LNCaP clone FGC (cell line): Measurements from ENCODE around the gene APOD.
"Not testable (repeated sequence)": the region's sequence is repeated elsewhere in the genome, so short reads cannot be mapped to it uniquely, and the experiment has no call there.

Experiments
- DNase-seq: peaks from one replicate; pipeline ENCODE4 v3.0.0-alpha.2; 2011; ENCODE audit warnings: low read depth
- H3K4me3 ChIP-seq: 2 replicates; pipeline ENCODE4 v1.5.1; 2011; ENCODE audit warnings: mild to moderate bottlenecking, low read depth, low read length, control low read depth
- TF ChIP-seq, protein P1 (sequence below): IDR thresholded peaks from 2 replicates; pipeline ENCODE4 v1.5.1; 2012; ENCODE audit warnings: mild to moderate bottlenecking; ENCODE audit not compliant: control insufficient read depth, insufficient read depth; ENCODE audit errors: extremely low read depth

The APOD gene

DNA sequence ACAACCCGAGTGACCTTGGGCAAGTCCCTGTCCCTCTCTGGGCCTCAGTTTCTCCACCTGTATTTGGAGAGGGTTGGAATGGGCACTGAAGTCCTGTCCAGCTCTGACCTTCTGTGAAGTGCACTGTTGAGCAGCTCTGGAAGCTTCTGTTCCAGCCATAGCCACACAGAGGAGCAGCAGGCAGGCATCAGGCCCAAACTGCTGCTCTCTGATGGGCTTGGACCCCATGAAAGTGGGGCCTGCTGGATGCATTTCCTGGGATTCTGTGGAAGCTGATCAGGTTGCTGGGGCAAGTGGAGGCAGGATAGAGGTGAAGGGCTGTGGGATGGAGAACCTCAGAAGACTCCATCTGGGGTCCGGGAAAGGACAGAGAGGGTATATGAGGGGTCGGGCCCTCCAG is 36.7 kb upstream of the APOD start:
- not testable (repeated sequence) for H3K4me3 ChIP-seq, DNase-seq

DNA sequence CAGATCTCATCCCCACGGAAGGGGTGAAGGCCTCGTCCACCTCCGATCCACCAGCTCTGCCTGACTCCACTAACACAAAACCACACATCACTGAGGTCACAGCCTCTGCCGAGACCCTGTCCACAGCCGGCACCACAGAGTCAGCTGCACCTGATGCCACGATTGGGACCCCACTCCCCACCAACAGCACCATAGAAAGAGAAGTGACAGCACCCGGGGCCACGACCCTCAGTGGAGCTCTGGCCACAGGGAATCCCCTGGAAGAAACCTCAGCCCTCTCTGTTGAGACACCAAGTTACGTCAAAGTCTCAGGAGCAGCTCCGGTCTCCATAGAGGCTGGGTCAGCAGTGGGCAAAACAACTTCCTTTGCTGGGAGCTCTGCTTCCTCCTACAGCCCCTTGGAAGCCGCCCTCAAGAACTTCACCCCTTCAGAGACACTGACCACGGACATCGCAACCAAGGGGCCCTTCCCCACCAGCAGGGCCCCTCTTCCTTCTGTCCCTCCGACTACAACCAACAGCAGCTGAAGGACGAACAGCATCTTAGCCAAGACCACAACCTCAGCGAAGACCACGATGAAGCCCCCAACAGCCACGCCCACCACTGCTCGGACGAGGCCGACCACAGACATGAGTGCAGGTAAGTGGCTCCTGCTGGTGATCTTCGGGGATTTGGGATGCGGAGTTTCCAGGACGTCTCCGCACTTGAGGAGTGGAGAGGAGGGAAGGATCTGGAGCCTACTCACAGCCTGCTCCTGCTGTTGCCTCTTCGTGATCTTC is 36.0 kb upstream of the APOD start:
- DNase-seq, H3K4me3 ChIP-seq: not testable (repeated sequence)

DNA sequence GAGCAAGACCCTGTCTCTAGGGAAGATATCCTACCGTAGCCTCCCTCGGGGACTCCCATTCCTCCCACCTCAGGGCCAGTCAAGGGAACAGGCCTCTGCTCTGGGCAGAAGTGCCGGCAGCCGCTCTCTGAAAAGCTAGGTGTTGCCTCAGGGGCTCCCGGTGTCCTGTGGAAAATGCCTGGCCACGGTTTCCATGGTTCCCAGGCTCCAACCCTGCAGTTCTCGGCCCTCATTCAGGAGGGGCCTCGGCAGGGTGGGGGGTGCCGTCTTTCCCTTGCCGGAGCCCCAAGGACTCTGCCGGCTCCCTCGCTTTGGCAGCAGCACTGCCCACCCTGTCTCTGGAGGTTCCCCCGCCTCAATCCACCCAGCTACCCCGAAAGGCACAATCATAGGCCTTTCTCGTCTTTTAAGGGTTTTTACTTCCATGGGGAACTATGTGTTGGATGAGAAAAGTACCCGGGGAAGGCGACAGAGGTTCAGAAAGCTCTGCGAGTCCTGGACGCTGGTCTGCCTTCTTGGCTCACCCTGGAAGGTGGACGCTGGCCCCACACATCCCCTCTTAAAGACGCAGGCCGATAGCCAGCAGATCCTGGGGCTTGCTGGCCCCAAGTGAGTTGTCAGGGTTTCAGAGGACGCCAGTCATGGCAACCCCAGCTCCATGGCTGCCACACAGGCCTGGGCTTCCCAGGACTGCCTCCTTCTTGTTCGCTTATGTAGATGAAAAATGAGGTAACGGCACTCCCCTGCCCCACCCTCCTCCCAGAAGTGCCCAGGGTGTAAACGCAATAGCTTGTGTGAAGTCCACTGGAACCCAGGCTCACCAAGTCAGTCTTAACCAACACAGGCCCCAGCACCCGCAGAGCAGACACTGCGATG is 34.3 kb upstream of the APOD start:
- not testable (repeated sequence) for DNase-seq, H3K4me3 ChIP-seq

DNA sequence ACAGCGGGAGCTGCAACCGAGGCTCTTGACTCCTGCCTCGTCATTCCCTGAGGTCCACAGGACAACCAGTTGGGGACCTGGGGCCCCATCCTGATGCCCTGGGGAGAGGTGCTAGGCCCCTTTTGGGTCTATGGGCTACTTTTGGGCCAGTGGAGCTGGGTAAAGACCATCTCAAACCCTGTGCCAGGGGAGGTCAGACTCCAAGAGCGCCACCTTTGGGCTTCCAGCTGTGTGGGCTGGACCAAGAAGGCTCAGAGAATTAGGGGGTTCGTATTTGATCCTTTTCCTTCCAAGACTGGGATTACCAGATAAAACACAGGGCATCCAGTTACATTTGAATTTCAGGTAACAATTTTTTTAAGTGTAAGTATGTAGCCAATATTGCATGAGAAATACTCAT is 33.4 kb upstream of the APOD start:
- not testable (repeated sequence) for DNase-seq, H3K4me3 ChIP-seq

DNA sequence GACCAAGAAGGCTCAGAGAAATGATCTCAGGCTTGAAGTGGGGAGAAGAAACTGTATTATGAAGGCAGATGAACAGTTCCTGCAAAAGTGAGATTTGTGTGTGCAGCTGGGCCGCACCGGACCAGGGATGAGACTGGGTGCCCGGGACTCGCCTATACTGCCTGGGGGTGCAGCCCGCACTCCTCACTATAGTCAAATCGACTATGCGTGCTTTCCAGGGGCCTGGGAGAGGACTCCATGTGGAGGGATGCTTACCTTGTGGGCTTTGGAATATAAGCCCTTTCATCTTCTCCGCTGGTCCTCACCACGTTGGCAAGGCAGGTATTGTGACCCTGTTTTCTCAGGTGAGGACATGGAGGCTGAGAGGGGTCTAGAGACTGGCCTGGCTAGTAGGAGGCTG is 32.9 kb upstream of the APOD start:
- TF ChIP-seq, protein P1, sequence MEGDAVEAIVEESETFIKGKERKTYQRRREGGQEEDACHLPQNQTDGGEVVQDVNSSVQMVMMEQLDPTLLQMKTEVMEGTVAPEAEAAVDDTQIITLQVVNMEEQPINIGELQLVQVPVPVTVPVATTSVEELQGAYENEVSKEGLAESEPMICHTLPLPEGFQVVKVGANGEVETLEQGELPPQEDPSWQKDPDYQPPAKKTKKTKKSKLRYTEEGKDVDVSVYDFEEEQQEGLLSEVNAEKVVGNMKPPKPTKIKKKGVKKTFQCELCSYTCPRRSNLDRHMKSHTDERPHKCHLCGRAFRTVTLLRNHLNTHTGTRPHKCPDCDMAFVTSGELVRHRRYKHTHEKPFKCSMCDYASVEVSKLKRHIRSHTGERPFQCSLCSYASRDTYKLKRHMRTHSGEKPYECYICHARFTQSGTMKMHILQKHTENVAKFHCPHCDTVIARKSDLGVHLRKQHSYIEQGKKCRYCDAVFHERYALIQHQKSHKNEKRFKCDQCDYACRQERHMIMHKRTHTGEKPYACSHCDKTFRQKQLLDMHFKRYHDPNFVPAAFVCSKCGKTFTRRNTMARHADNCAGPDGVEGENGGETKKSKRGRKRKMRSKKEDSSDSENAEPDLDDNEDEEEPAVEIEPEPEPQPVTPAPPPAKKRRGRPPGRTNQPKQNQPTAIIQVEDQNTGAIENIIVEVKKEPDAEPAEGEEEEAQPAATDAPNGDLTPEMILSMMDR, result no peak
- DNase-seq, result no peak

DNA sequence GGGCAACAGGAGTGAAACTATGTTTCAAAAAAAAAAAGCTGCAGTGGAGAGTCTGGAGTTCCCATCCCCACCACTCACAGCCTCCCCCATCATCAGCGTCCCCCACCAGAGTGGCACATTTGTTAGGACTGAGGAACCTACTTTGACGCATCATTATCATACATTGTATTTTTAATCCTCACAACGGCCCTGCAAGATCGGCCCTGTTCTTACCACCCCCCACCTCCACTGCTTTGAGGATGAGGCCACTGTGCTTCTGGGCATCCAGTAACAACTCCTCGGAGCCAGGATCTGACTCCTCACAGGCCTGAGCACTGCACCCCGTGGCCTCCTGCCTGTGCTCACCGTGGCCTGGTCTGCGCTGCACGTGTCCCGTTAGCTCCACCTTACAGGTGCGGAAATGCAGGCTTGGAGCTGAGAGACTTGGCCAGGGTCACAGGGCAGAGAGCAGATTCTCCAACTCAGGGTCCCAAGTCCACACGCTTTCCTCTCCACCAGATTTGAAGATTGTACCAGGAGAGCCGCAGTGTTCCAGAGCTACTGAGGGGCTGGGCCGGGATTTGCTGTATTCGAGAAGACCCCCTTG is 32.3 kb upstream of the APOD start:
- not testable (repeated sequence) for H3K4me3 ChIP-seq, DNase-seq

More for the DNA sequence above, 32.9 kb upstream of the APOD start:
- H3K4me3 ChIP-seq, result no peak overlapping the region

DNA sequence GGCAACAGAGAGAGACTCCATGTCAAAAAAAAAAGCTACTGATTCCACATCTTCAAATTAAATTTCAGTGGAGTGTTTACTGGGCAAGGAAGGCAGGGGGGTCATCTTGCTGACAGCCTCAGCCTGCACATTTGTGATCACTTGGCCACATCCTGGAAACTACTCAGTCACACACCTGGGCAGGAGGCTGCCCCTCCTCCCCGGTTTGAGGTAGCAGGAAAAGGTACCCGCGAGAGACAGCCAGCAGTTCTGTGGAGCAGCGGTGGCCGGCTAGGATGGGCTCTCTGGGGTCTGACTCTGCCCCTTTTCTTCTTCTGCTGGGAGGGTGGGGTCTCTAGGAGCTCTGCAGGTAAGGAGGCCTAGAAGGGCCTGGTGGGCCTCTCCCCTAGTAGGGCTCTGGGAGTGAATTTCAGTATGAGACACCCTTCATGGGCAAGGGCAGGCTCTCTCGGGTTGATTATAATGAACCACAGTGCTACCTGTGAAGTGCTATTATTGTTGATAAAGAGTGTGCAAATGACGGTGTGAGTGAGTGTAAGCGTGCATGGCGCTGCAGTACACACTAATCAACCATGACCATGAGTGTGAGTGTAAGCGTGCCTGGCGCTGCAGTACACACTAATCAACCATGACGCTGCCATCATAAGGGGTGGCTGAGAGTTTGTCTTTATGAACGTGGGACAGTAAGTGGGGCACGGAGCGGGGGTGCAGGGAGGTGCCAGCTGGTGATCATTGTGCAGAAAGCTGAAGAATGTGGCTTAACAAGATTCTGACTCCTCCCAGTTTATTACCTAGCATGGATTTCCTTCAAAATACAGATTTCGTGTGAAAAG is 31.1 kb upstream of the APOD start:
- not testable (repeated sequence) for DNase-seq, H3K4me3 ChIP-seq

DNA sequence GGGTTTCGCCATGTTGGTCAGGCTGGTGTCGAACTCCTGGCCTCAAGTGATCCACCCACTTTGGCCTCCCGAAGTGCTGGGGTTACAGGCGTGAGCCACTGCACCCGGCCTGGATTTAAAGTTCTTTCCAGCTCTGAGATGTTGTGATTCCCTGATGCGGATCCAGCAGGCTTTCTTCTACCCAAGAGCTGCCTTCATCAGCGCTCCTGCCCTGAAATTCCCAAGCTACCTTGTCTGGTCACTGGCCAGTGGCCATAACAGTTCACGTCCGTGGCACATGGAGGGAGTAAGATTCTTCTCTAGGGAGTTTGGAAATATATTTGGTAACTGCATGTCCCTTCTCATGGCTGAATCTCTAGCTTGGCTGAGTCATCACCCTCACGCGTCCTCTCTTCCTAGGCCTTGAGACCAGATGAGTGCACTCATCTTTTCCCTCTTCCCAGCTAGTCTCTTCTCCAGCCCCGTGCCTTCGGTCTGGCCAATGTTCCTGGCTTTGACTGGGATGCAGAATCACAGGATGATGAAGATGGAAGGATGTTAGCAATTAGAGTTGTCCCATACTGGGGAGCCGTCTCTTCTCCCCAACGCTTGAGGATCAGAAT is 29.8 kb upstream of the APOD start:
- H3K4me3 ChIP-seq, result no peak overlapping the region
- TF ChIP-seq, protein P1, result no peak
- no peak for DNase-seq

DNA sequence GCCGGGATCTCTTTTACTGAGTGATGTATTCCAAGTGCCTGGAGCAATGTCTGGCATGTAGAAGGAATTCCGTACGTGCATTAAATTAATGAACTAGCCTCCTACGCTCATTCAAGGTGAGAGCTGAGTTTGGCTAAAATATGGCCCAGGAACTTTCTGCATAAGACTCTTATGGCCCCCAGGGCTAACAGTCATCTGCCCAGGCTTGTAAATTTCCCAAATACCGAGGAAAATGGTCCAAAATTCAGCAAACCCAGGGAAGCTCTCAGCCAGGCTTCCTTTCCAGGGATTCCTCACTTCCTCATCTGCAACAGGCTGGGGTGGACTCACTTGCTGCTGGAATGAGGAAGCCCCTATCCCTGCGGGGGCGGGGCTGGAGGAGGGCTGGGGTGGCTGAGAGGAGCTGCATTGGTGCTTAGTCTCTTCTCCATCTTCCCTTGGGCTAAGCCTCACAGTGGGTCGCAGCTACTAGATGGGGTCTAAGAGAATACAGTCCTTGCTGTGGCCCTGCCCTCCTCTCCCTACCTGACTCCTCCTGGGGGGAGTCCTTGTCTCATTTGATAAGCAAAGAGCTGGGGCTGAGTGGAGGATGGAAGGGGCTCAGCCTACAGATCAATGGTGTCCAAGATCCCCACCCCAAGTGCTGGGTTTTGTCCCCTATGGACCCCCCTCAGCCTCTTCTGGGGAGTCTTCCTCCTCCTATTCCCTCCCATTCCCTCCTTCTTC is 28.5 kb upstream of the APOD start:
- TF ChIP-seq, protein P1, result no peak
- H3K4me3 ChIP-seq, result no peak overlapping the region
- no peak for DNase-seq
